Naive B cell (primary cell): ENCODE measurements around the gene CHST3. TPM values are rescaled to one million over a fixed set of nuclear protein-coding genes. Genes with fewer than 3 reads are reported as not detected.
"Not testable (repeated sequence)": the region's sequence is repeated elsewhere in the genome, so short reads cannot be mapped to it uniquely, and the experiment has no call there.

Source experiments
- ATAC-seq, 2 donors: fragments of 150-1000 bp; cut with Tn5 transposase; 2 replicates each; pipeline ENCODE4 v1.10.0; 2021; ENCODE audit warnings: low read depth in 2 of 2, mild to moderate bottlenecking in 2 of 2, moderate library complexity in 2 of 2
- DNase-seq: peaks from one replicate; pipeline ENCODE4 v3.0.0; 2022
- H3K27ac Mint-ChIP-seq, 6 donors: one replicate each; pipeline ENCODE4 v1.8.0; 2020 to 2022; ENCODE audit warnings: mild to moderate bottlenecking in 6 of 6, mixed read lengths in 6 of 6, moderate library complexity in 5 of 6, inconsistent platforms in 2 of 6
- H3K27me3 Mint-ChIP-seq, 3 donors: one replicate each; pipeline ENCODE4 v1.8.0; 2021 to 2022; ENCODE audit warnings: mixed read lengths in 3 of 3, mild to moderate bottlenecking in 1 of 3
- H3K36me3 Mint-ChIP-seq, 2 donors: one replicate each; pipeline ENCODE4 v1.8.0; 2020 to 2022; ENCODE audit warnings: mixed read lengths in 2 of 2, inconsistent platforms in 1 of 2, mild to moderate bottlenecking in 1 of 2
- H3K4me1 Mint-ChIP-seq, 3 donors: one replicate each; pipeline ENCODE4 v1.8.0; 2020 to 2022; ENCODE audit warnings: mixed read lengths in 3 of 3, inconsistent platforms in 1 of 3, mild to moderate bottlenecking in 1 of 3, moderate library complexity in 1 of 3
- H3K4me3 Mint-ChIP-seq, 8 donors: one replicate each; pipeline ENCODE4 v1.8.0; 2020 to 2022; ENCODE audit warnings: mild to moderate bottlenecking in 8 of 8, mixed read lengths in 8 of 8, moderate library complexity in 8 of 8, inconsistent platforms in 2 of 8
- H3K9me3 Mint-ChIP-seq, 7 donors: one replicate each; pipeline ENCODE4 v1.8.0; 2020 to 2022; ENCODE audit warnings: mixed read lengths in 7 of 7, mild to moderate bottlenecking in 5 of 7, inconsistent platforms in 2 of 7, moderate library complexity in 1 of 7
- polyA plus RNA-seq, 6 donors: library from polyadenylated mRNA; unstranded; fragments of 300-500 nt; fragmentation: Illumina TruSeq; gene quantifications; one replicate each; pipeline ENCODE4 v1.2.3, GENCODE V29; 2021; ENCODE audit warnings: low read depth in 6 of 6

CHST3 gene
- polyA plus RNA-seq, 6 donors from 2014 or later = not detected

GRCh38 chr10:71970869-71971268, 6.7 kb downstream of the CHST3 start:
- DNase-seq (no peak), ATAC-seq (no peak)
- Mint-ChIP-seq H3K27ac (peak overlapping the region in 1 of 6 donors; percentile 69), H3K4me1 (peaks cover 0 to 4% (median 0%) of the 10 kb centered on the region in 3 donors), H3K36me3 (no peaks in the 10 kb centered on the region), H3K9me3 (no peaks in the 10 kb centered on the region), H3K27me3 (peaks cover 23 to 41% (median 35%) of the 10 kb centered on the region in 3 donors), H3K4me3 (no peak overlapping the region)

- Mint-ChIP-seq H3K4me1 (no peaks in the 10 kb centered on the region), H3K36me3 (no peaks in the 10 kb centered on the region), H3K27ac (peak overlapping the region in 1 of 6 donors; percentile 69), H3K27me3 (peaks cover 18 to 37% (median 31%) of the 10 kb centered on the region in 3 donors), H3K9me3 (no peaks in the 10 kb centered on the region), H3K4me3 (no peak overlapping the region)
- DNase-seq (no peak), ATAC-seq (no peak)
Measured at GRCh38 chr10:71971311-71971731, 7.1 kb downstream of the CHST3 start.

DNA sequence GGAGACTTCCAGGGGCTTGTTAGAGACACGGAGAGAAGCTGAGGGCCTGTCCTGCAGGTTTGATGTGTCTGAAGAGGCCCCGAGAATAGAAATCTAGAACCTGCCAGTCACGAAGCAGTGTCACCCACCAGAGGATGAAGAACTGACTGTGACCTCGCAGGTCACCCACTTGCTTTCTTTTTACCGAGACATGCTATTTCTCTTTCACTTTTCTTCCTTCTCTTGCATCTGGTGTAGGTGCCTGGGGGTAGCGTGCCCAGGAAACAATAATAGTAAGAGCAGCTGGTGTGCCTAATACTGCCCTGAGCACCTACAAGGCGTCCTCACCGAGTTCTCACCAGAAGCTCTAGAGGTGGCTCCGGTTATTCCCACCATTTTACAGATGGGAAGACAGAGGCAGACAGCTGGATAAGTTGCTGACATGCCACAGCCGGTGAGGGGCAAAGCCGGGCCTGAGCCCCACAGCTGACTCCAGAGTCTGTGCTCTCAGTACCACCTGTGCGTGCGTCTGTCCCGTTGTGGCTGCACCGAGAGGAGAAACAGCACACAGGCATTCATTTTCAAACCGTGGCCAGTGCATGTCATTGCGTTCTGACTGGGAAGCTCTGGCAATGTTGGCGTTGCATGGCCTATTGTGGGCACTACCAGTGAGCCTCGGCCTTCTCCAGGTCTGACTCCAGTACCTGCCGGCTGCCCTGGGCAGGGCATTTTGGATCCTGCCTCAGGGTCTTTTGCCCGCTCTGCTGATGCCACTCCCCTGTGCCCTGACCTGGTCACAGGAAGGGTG, 7.8 kb downstream of the CHST3 start:
- peaks cover 18 to 30% (median 25%) of the 10 kb centered on the region in 3 donors for H3K27me3 Mint-ChIP-seq
- ATAC-seq = no peak
- H3K4me3 Mint-ChIP-seq = no peak overlapping the region
- no peak for DNase-seq
- no peaks in the 10 kb centered on the region for H3K36me3 Mint-ChIP-seq
- H3K27ac Mint-ChIP-seq = no peak overlapping the region
- H3K9me3 Mint-ChIP-seq = no peaks in the 10 kb centered on the region
- H3K4me1 Mint-ChIP-seq = no peaks in the 10 kb centered on the region

DNA sequence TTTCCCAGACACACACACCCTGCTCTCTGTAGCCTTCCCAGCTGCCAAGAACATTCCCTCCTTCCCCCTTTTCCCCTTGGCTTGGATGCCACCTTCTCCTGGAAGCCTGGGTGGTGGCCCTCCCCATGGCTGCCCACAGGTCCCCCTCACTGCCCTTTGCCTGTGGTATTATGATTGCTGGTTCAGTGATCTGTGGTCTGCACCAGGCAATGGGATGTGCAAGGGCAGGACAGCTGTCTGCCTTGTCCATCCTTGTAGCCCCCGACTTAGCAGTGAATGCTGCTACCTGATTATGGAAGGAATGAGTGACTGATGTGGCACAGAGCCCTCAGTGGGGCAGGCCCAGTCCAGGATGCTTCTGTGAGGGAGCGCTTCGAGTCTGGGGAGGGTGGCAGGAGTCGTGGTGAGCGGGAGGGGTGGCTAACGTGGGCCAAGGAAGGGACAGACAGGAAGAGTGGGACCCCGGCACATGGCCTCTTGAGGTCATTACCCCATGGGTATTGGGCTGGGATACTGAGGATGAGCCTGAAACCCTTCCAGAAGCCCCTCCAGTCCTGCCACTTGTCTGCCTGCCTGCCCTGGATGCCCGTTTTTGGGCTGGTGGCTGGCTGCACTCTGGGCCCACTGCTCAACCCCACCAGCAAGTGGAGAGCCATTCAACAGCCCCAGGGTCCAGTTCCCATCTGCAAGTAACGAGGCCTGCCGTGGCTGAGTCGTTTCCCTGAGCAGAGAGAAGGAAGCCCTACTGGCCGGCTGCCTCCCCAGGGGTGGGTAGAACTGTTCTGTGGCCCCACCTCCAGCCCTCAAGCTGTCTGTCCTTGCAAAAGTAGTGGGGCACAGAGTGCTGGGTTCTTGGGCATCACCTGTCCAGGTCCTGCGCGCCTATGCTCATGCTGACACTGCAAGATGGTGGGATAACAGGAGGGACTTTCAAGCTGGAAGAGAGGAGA, 8.8 kb downstream of the CHST3 start:
- no peaks in the 10 kb centered on the region for H3K36me3 Mint-ChIP-seq
- no peaks in the 10 kb centered on the region for H3K4me1 Mint-ChIP-seq
- peaks cover 11 to 24% (median 18%) of the 10 kb centered on the region in 3 donors for H3K27me3 Mint-ChIP-seq
- no peak for DNase-seq
- peak overlapping the region in 1 of 6 donors; percentile 25 for H3K27ac Mint-ChIP-seq
- no peak for ATAC-seq
- no peaks in the 10 kb centered on the region for H3K9me3 Mint-ChIP-seq
- peak overlapping the region in 1 of 8 donors; percentile 42 for H3K4me3 Mint-ChIP-seq

DNA sequence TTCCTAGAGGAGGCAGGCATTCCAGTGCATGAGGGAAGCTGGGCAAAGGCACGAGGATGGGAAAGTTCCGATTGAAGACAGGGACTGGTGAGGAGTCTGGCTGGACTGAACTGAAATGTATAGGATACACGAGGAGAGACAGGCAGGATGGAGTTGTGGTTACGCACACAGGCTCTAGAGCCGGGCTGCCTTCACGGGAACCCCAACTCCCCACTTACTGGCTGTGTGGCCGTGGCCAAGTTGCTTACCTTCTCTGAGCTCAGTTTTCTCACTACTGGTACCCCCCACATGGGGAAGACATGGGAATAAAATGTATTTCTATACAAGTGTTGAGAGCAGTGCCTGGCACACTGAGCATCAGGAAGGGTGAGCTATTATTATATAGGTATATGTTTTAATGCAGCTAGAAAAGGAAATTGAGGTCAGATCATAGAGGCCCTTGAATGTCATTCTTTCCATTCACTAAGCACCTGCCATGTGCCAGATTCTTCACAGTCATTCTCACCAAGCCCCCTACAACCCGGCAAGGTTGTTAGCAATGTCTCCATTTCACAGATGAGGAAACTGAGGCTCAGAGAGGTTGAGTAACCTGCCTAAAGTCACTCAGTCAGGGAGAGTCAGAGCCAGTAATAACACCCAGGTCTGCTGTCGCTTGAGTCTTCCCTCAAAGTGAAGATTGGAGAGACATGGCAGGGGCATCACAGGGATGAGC, 9.7 kb downstream of the CHST3 start:
- ATAC-seq (no peak), DNase-seq (no peak)
- no peaks in the 10 kb centered on the region for H3K9me3 Mint-ChIP-seq
- H3K36me3 Mint-ChIP-seq = no peaks in the 10 kb centered on the region
- no peaks in the 10 kb centered on the region for H3K4me1 Mint-ChIP-seq
- peaks cover 10 to 27% (median 10%) of the 10 kb centered on the region in 3 donors for H3K27me3 Mint-ChIP-seq
- H3K27ac Mint-ChIP-seq = no peak overlapping the region
- H3K4me3 Mint-ChIP-seq = peak overlapping the region in 1 of 8 donors; percentile 52

- Mint-ChIP-seq H3K4me1 (no peaks in the 10 kb centered on the region), H3K27ac (no peak overlapping the region), H3K36me3 (no peaks in the 10 kb centered on the region), H3K27me3 (peaks cover 10 to 33% (median 12%) of the 10 kb centered on the region in 3 donors), H3K9me3 (no peaks in the 10 kb centered on the region), H3K4me3 (peak overlapping the region in 1 of 8 donors; percentile 52)
- ATAC-seq (no peak), DNase-seq (no peak)
Measured at GRCh38 chr10:71974489-71975021, 10.4 kb downstream of the CHST3 start.

- H3K9me3 Mint-ChIP-seq = no peaks in the 10 kb centered on the region
- ATAC-seq (no peak), DNase-seq (no peak)
- H3K27me3 Mint-ChIP-seq = peaks cover 12 to 34% (median 13%) of the 10 kb centered on the region in 3 donors
- no peaks in the 10 kb centered on the region for H3K4me1 Mint-ChIP-seq
- no peaks in the 10 kb centered on the region for H3K36me3 Mint-ChIP-seq
- H3K4me3 Mint-ChIP-seq = no peak overlapping the region
- H3K27ac Mint-ChIP-seq = no peak overlapping the region
Measured at GRCh38 chr10:71975087-71975870, 11.1 kb downstream of the CHST3 start.

- H3K27me3 Mint-ChIP-seq = peaks cover 12 to 34% (median 13%) of the 10 kb centered on the region in 3 donors
- no peaks in the 10 kb centered on the region for H3K9me3 Mint-ChIP-seq
- no peak overlapping the region for H3K4me3 Mint-ChIP-seq
- DNase-seq (no peak), ATAC-seq (no peak)
- H3K36me3 Mint-ChIP-seq = no peaks in the 10 kb centered on the region
- H3K27ac Mint-ChIP-seq = no peak overlapping the region
- H3K4me1 Mint-ChIP-seq = no peaks in the 10 kb centered on the region
Measured at GRCh38 chr10:71975871-71976725, 11.9 kb downstream of the CHST3 start.

DNA sequence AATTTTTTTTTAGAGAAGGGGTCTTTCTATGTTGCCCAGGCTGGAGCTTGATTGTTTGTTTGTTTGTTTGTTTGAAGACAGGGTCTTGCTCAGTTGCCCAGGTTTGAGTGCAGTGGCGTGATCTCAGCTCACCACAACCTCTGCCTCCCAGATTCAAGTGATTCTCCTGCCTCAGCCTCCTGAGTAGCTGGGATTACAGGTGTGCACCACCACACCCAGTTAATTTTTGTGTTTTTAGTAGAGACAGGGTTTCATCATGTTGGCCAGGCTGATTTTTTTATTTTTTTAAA, 13.4 kb downstream of the CHST3 start:
- Mint-ChIP-seq H3K27me3 (peaks cover 12 to 33% (median 13%) of the 10 kb centered on the region in 3 donors), H3K4me3 (peak overlapping the region in 1 of 8 donors; percentile 29)
- H3K27ac Mint-ChIP-seq, DNase-seq, H3K9me3 Mint-ChIP-seq, ATAC-seq, H3K36me3 Mint-ChIP-seq, H3K4me1 Mint-ChIP-seq: not testable (repeated sequence)

- Mint-ChIP-seq H3K27me3 (peaks cover 8 to 24% (median 12%) of the 10 kb centered on the region in 3 donors), H3K9me3 (no peaks in the 10 kb centered on the region), H3K4me3 (no peak overlapping the region), H3K27ac (peak overlapping the region in 1 of 6 donors; percentile 86), H3K36me3 (no peaks in the 10 kb centered on the region), H3K4me1 (peaks cover 0 to 4% (median 0%) of the 10 kb centered on the region in 3 donors)
- ATAC-seq (no peak), DNase-seq (no peak)
Measured at GRCh38 chr10:71978476-71978875, 14.3 kb downstream of the CHST3 start.

- H3K4me3 Mint-ChIP-seq = no peak overlapping the region
- H3K36me3 Mint-ChIP-seq = no peaks in the 10 kb centered on the region
- H3K9me3 Mint-ChIP-seq = no peaks in the 10 kb centered on the region
- no peak overlapping the region for H3K27ac Mint-ChIP-seq
- H3K27me3 Mint-ChIP-seq = peaks cover 8 to 18% (median 12%) of the 10 kb centered on the region in 3 donors
- ATAC-seq (no peak), DNase-seq (no peak)
- peaks cover 0 to 4% (median 0%) of the 10 kb centered on the region in 3 donors for H3K4me1 Mint-ChIP-seq
Measured at GRCh38 chr10:71978988-71979691, 14.9 kb downstream of the CHST3 start.
